GM15510 (cell line): ENCODE results near the gene WASF1.

ENCODE experiments used
- POLR2A ChIP-seq: IDR thresholded peaks from 3 replicates; pipeline ENCODE4 v1.6.1; 2011; ENCODE audit warnings: borderline replicate concordance; ENCODE audit not compliant: insufficient read length; ENCODE audit errors: extremely low read depth

The WASF1 gene

GRCh38 chr6:110179406-110180227 is at the start of gene WASF1:
Gene WASF1, minus strand, starts transcription at chr6:110179670. Its CDS starts 52,069 bp downstream, at chr6:110127601.
- TF ChIP-seq POLR2A: peak; percentile 27

- TF ChIP-seq POLR2A: no peak
These were observed 46.8 kb upstream of the WASF1 start for GRCh38 chr6:110226261-110226660.

GRCh38 chr6:110221738-110222137 is 42.3 kb upstream of the WASF1 start:
- no peak for TF ChIP-seq POLR2A

- no peak for TF ChIP-seq POLR2A
These were observed 37.8 kb upstream of the WASF1 start for GRCh38 chr6:110217266-110217665.

- no peak for TF ChIP-seq POLR2A
These were observed 36.7 kb upstream of the WASF1 start for GRCh38 chr6:110216140-110216539.

GRCh38 chr6:110214338-110214737 is 34.9 kb upstream of the WASF1 start:
- no peak for TF ChIP-seq POLR2A

- TF ChIP-seq POLR2A: no peak
These were observed 32.3 kb upstream of the WASF1 start for GRCh38 chr6:110211753-110212152.

GRCh38 chr6:110207652-110208051 is 28.2 kb upstream of the WASF1 start:
- no peak for TF ChIP-seq POLR2A

GRCh38 chr6:110201151-110201884 is 21.8 kb upstream of the WASF1 start:
- TF ChIP-seq POLR2A: no peak

- no peak for TF ChIP-seq POLR2A
These were observed 19.1 kb upstream of the WASF1 start for GRCh38 chr6:110198561-110198960.

- no peak for TF ChIP-seq POLR2A
These were observed 17.4 kb upstream of the WASF1 start for GRCh38 chr6:110196874-110197273.

- TF ChIP-seq POLR2A: no peak
These were observed 16.2 kb upstream of the WASF1 start for GRCh38 chr6:110195639-110196038.

GRCh38 chr6:110191477-110191876 is 12.0 kb upstream of the WASF1 start:
- TF ChIP-seq POLR2A: no peak

- TF ChIP-seq POLR2A: no peak
These were observed 11.3 kb upstream of the WASF1 start for GRCh38 chr6:110190726-110191125.

- TF ChIP-seq POLR2A: no peak
These were observed 9.3 kb upstream of the WASF1 start for GRCh38 chr6:110188791-110189190.

GRCh38 chr6:110185879-110186278 is 6.4 kb upstream of the WASF1 start:
- no peak for TF ChIP-seq POLR2A
